IPS-NIHi7 (cell line): ENCODE results near the gene ZC3H12C.
A peak's percentile ranks its signal among the peaks of the same experiment; 100 is the strongest.
"Not testable (repeated sequence)": the region's sequence is repeated elsewhere in the genome, so short reads cannot be mapped to it uniquely, and the experiment has no call there.

Experiments used
- DNase-seq: peaks from one replicate; pipeline ENCODE4 v3.0.0; 2012; ENCODE audit warnings: mixed read lengths; ENCODE audit errors: extremely low spot score

ZC3H12C gene

GRCh38 chr11:110092515-110093406 lies at the start of gene ZC3H12C:
Gene ZC3H12C, plus strand, starts transcription at chr11:110093392. Its CDS starts 20 bp downstream, at chr11:110093412.
- peak; percentile 72 for DNase-seq

GRCh38 chr11:110044226-110044968 lies 48.8 kb upstream of the ZC3H12C start:
- DNase-seq = no peak

GRCh38 chr11:110046775-110047380 lies 46.3 kb upstream of the ZC3H12C start:
- DNase-seq = no peak

GRCh38 chr11:110049501-110050200 lies 43.5 kb upstream of the ZC3H12C start:
- no peak for DNase-seq

GRCh38 chr11:110050201-110050506 lies 43.0 kb upstream of the ZC3H12C start:
- DNase-seq = no peak

- DNase-seq = no peak
Observed at GRCh38 chr11:110053848-110054414, 39.3 kb upstream of the ZC3H12C start.

- DNase-seq = no peak
Observed at GRCh38 chr11:110056956-110057355, 36.2 kb upstream of the ZC3H12C start.

GRCh38 chr11:110059706-110060463 lies 33.3 kb upstream of the ZC3H12C start:
- DNase-seq = no peak

GRCh38 chr11:110061296-110061695 lies 31.9 kb upstream of the ZC3H12C start:
- no peak for DNase-seq

GRCh38 chr11:110062247-110062646 lies 30.9 kb upstream of the ZC3H12C start:
- no peak for DNase-seq

GRCh38 chr11:110065189-110065588 lies 28.0 kb upstream of the ZC3H12C start:
- DNase-seq = peak; percentile 39

GRCh38 chr11:110068001-110068400 lies 25.2 kb upstream of the ZC3H12C start:
- DNase-seq = not testable (repeated sequence)

GRCh38 chr11:110069158-110069737 lies 23.9 kb upstream of the ZC3H12C start:
- no peak for DNase-seq

- DNase-seq = no peak
Observed at GRCh38 chr11:110070176-110070575, 23.0 kb upstream of the ZC3H12C start.

GRCh38 chr11:110071197-110071596 lies 22.0 kb upstream of the ZC3H12C start:
- no peak for DNase-seq

GRCh38 chr11:110072930-110073329 lies 20.3 kb upstream of the ZC3H12C start:
- DNase-seq = no peak

GRCh38 chr11:110074499-110074898 lies 18.7 kb upstream of the ZC3H12C start:
- DNase-seq = no peak

GRCh38 chr11:110075105-110075846 lies 17.9 kb upstream of the ZC3H12C start:
- no peak for DNase-seq

GRCh38 chr11:110075847-110076208 lies 17.4 kb upstream of the ZC3H12C start:
- no peak for DNase-seq
